ENCODE results near the gene SYTL4.

DNA sequence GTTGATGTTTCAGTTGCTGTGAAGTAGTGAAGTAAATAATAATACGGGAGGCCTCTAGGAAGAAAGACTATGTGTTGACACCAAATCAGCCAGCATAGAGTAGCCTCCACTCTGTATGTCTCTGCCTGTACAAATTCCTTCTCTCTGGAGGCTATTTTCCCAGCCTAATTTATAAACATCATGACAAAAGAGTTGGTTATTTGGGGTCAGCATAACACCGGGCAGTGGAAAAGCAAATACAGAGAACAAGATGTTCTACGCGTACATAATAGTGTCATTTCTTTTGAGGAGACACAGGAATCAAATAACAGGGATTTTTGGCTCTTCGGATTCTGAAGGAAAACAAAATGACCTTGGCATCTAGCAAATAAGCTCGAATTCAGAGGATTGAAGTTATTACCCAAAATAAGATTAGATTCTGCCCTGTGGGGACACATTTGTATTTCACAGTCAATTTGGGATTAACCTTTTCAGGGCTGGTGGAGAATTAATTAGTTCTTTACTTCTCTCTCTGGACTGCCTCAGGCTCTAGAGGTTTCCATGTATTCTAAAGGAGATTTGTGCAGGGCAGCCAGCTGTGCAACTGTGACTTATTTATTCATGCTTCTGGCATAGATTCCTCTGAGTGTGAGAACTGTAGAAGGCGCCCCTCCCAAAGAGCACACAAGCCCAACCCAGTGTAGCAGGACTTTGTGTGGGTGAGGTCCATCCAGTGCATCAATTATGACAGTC is 14.1 kb upstream of the SYTL4 start:
- TF ChIP-seq, protein P1, sequence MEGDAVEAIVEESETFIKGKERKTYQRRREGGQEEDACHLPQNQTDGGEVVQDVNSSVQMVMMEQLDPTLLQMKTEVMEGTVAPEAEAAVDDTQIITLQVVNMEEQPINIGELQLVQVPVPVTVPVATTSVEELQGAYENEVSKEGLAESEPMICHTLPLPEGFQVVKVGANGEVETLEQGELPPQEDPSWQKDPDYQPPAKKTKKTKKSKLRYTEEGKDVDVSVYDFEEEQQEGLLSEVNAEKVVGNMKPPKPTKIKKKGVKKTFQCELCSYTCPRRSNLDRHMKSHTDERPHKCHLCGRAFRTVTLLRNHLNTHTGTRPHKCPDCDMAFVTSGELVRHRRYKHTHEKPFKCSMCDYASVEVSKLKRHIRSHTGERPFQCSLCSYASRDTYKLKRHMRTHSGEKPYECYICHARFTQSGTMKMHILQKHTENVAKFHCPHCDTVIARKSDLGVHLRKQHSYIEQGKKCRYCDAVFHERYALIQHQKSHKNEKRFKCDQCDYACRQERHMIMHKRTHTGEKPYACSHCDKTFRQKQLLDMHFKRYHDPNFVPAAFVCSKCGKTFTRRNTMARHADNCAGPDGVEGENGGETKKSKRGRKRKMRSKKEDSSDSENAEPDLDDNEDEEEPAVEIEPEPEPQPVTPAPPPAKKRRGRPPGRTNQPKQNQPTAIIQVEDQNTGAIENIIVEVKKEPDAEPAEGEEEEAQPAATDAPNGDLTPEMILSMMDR (conservative IDR thresholded peaks at IDR 0.05; ENCODE audit: low read depth, low read length), result no peak
- TF ChIP-seq EZH2phosphoT487 (IDR thresholded peaks at IDR 0.05; ENCODE audit: borderline replicate concordance, low read length), result no peak
- TF ChIP-seq EZH2 (IDR thresholded peaks at IDR 0.05; ENCODE audit: low read length, unreplicated experiment), result no peak

All from PC-3 (cell line).